ENCODE data around the gene TMEM116. TPM values are rescaled to one million over a fixed set of nuclear protein-coding genes. Genes with fewer than 3 reads are reported as not detected.

The TMEM116 gene
- total and polyA plus RNA-seq, 10 of the 15 experiments (the other 5 are each of a cell fraction or from before 2014, with no cell fraction given), result 6.0 to 25.7 (median 8.5) TPM

- TF ChIP-seq ATF2 (IDR thresholded peaks at IDR 0.05; ENCODE audit: low read length) (no peak), BCL3 (IDR thresholded peaks at IDR 0.05; ENCODE audit: borderline replicate concordance, insufficient read depth, low read depth, low read length, poor library complexity, severe bottlenecking) (no peak), NFYB (IDR thresholded peaks at IDR 0.05; ENCODE audit: insufficient read depth, low read depth, low read length) (no peak), JUND (IDR thresholded peaks at IDR 0.05; ENCODE audit: low read depth, low read length) (no peak), NR2F1 (conservative IDR thresholded peaks at IDR 0.05) (no peak), ATF7 (IDR thresholded peaks at IDR 0.05; ENCODE audit: low read depth) (no peak), FOS (IDR thresholded peaks at IDR 0.05; ENCODE audit: borderline replicate concordance, extremely low read depth, insufficient read length) (no peak), ZBTB40 (IDR thresholded peaks at IDR 0.05; ENCODE audit: borderline replicate concordance) (no peak)
Observed at GRCh38 chr12:111927346-111927745, 85.6 kb downstream of the TMEM116 start (continued).

All from GM12878 (cell line).